ENCODE data around the gene GSAP.
"Not testable (repeated sequence)": the region's sequence is repeated elsewhere in the genome, so short reads cannot be mapped to it uniquely, and the experiment has no call there.

GSAP gene, protein sequence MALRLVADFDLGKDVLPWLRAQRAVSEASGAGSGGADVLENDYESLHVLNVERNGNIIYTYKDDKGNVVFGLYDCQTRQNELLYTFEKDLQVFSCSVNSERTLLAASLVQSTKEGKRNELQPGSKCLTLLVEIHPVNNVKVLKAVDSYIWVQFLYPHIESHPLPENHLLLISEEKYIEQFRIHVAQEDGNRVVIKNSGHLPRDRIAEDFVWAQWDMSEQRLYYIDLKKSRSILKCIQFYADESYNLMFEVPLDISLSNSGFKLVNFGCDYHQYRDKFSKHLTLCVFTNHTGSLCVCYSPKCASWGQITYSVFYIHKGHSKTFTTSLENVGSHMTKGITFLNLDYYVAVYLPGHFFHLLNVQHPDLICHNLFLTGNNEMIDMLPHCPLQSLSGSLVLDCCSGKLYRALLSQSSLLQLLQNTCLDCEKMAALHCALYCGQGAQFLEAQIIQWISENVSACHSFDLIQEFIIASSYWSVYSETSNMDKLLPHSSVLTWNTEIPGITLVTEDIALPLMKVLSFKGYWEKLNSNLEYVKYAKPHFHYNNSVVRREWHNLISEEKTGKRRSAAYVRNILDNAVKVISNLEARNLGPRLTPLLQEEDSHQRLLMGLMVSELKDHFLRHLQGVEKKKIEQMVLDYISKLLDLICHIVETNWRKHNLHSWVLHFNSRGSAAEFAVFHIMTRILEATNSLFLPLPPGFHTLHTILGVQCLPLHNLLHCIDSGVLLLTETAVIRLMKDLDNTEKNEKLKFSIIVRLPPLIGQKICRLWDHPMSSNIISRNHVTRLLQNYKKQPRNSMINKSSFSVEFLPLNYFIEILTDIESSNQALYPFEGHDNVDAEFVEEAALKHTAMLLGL

DNA sequence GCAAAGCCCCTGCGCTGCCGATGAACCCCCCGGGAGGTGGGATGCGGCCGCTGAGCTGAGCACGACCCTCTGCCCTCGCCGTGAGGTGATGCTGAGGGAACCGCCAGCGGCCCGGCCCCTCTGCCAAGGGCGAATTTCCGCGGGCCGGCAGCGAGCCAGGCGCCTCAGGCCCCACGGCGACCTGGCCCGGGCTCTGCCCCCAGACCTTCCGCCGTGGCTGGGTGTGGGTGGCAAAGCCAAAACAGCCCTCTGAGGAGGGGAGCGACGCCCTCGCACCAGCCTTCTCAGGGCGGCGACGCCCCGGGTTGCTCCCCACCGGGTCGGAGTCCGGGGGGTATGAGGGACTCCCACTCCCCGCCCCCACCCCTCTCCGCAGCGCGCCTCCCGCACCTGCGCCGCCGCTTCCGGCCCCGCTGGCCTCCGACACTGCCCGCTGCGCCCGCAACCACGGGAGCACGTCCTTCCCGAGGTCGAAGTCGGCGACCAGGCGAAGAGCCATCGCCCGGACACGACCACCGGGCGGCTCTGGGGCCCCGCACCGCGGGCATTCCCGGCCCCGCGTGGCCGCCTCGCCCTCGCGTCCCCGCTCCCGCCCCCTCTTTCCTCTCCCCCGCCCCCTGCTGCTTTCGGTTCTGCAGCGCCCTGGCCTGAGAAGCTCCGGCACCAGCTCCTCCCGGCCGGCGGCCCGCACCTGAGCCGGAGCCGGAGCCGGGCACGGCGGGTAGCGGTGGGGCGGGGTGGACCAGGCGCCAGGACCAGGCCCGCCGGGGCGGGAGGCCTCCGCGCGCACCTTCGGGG, at the start of gene GSAP:
TSS of gene GSAP (minus strand) at position 527 of the 798 bp plus-strand sequence. CDS start at position 499, 28 bp downstream.
- DNase-seq (ENCODE audit: low read depth), result no peak

- no peak for DNase-seq (ENCODE audit: low read depth)
Measured at GRCh38 chr7:77465256-77465655, 49.1 kb upstream of the GSAP start.

GRCh38 chr7:77464589-77464988, 48.4 kb upstream of the GSAP start:
- no peak for DNase-seq (ENCODE audit: low read depth)

DNA sequence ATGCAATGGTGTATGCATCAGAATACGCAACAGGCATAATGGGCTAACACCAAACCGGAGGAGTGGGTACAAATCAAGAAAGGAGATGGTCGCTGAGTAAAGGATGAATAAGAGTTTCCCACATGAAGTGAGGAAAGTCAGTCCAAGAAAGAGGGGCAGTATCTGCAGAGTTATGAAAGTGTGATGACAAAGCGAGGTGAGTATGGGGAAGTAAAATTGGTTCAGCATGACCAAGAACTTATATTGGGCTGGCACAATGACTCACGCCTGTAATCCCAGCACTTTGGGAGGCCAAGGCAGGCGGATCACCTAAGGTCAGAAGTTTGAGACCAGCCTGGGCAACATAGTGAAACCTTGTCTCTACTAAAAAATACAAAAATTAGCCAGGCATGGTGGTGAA, 47.5 kb upstream of the GSAP start:
- DNase-seq (ENCODE audit: low read depth), result not testable (repeated sequence)

DNA sequence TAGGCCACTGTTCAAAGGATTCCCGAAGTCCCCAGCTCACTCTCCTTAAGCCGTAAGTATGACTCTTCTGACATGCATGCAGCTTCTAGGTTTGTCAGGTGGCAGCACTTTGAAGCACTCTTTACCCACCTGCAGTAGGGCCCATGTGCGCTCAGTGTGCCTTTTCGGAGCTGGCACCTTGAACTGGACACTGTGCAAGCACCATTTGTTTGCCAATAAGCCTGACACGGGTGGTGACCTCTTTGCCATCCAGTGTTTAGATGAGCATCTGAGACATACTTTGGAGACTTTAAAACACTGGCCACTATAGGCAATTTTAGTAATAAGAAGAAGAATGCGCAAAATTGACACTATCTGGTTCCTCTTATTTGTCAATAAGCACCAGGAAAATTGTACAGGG, 45.7 kb upstream of the GSAP start:
- no peak for DNase-seq (ENCODE audit: low read depth)

DNA sequence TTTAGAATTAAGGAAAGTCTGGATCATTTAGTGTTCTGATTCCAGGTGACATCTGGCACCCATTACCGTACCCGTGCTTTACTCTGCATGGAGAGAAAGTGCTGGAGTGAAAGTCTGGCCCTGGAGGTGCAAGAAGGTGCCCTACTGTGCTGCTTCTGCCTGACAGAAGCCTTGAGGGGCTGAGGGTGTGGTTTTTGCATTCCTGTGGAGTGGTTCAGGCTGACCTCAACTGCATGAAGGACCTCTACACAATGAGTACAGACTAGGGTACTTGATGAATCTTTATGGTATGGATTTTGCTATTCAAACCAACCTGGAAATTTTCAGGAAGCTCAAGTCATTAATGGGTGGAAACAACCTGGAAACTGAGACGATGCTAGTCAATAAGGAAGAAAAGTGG, 45.1 kb upstream of the GSAP start:
- no peak for DNase-seq (ENCODE audit: low read depth)

DNA sequence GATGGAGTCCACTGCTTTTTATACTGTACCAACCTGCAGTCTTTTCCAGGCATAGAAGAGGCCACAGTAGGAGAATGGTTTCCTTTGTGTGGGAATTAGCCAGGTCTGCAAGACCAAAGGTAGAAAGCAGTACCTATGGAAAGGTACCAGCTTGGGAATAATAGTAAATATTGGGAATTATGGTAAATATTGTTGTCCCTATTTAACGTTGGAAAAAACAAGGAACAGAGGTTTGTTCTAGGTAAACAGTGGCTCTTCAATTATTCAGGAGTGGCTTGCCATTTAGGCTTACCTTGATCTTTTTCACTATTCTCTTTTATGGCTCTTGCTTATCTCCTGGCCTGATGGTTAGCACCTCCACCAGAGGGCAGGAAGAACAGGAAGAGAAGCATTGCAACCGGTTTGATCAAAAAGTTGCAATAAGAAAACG, 43.9 kb upstream of the GSAP start:
- no peak for DNase-seq (ENCODE audit: low read depth)

DNA sequence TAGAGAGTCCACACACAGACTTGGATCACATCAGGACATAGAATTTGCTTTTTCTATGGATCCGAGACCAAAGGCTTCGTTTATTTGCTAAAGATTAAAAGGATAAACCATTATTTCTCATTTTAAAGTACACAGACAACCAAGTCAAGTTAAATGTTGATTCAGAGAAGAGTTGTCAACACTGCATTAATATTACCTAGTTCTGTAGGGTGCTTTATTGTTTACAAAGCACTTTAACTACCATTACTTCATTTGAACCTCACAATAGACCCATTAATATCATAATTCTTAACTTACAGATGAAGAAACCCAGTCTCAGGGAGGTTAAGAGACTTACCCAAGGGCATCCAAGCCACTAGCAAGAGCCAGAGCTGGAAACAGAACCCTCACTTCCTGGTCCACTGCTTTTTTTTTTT, 43.2 kb upstream of the GSAP start:
- no peak for DNase-seq (ENCODE audit: low read depth)

DNA sequence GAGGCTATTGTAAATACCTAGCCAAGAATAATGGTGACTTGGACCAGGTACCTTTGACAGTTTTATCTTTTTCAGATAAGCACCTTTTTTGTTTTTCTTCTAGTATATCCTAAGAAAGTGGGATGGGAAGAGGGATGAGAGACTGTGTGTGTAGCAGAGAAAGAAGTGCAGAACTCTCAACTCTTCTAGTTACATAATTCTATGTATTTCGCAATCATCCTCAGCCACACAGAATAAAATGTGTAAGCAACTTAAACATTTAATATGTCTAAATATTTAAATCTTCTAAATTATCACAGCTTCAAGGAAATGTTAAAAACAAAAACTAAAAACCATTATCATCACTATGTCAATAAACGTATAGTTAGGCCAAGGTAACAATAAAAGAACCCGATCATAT, 42.6 kb upstream of the GSAP start:
- DNase-seq (ENCODE audit: low read depth), result no peak

DNA sequence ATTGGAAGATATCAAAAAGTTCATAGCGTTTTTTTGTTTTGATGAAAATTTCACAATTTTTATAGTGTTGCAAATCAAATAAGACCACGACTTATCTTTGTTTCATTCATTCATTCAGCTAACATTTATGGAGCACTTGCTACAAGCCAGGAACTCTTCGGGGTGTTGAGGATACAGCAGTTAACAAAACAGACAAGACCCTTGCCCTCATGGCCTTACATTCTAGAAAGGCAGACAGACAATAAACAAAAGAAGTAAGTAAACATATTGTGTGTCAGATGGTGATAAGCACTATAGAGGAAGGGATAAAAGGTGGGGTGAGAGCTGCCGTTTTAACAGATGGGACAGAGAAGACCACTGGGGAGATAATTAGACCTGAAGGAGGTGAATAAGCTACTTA, 41.6 kb upstream of the GSAP start:
- no peak for DNase-seq (ENCODE audit: low read depth)

- no peak for DNase-seq (ENCODE audit: low read depth)
Measured at GRCh38 chr7:77456696-77457095, 40.5 kb upstream of the GSAP start.

GRCh38 chr7:77455321-77455720, 39.2 kb upstream of the GSAP start:
- no peak for DNase-seq (ENCODE audit: low read depth)

DNA sequence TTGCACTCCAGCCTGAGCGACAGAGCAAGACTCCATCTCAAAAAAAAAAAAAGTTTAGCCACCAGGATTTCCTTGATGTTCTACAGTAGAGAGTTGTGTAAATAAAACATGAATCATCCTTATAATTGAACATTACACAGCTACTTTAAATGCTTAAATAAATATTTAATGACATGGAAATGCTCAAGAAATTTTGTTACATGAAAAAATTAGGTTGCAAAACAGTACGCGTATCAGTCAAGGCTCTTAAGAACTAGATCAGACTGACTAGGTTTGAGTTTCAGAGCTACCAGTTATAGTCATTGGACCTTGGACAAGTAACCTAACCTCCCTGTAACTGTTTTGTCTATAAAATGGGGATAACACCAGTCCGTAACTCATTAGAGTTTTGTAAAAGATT, 38.7 kb upstream of the GSAP start:
- DNase-seq (ENCODE audit: low read depth), result no peak

DNA sequence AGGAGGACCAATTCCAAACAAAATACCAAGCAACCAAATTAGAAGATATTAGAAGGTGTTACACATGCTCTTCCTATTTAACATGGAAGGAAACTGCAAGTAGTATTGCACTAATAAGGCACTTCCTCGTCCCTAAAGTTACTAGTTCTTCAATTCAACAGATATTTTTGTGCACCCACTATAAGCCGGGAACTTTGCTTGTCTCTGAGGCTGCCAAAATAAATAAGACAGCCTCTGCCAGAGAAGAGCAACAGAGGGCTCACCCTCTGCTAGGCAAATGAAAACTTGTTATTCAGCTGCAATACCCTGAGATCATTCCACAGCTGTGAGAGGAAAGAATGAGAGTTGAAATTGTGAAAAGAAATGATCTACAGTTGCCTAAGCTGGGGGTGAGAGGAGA, 37.4 kb upstream of the GSAP start:
- no peak for DNase-seq (ENCODE audit: low read depth)

GRCh38 chr7:77451950-77452349, 35.8 kb upstream of the GSAP start:
- DNase-seq (ENCODE audit: low read depth), result not testable (repeated sequence)

GRCh38 chr7:77450613-77451012, 34.5 kb upstream of the GSAP start:
- DNase-seq (ENCODE audit: low read depth), result no peak

GRCh38 chr7:77450054-77450453, 33.9 kb upstream of the GSAP start:
- DNase-seq (ENCODE audit: low read depth), result no peak

- no peak for DNase-seq (ENCODE audit: low read depth)
Measured at GRCh38 chr7:77447616-77448015, 31.5 kb upstream of the GSAP start.

DNA sequence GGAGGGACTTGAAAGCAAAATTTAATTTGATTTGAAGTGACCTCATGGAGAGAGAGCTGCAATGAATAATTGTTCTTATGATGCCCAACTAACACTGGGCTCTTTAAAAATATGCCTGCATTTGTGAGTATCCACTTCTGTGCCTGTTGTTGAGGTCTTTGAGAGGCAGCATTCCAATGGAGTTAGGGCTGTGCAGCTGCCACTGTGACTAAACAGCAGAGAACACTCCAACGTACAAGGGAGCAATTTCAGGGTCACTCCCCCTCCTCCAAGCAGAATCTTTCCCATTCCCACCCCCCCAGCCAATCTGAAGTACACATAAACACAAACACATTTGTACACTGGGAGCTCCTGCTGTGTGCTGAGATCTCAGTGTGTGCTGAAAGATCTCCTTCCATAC, 28.0 kb upstream of the GSAP start:
- DNase-seq (ENCODE audit: low read depth), result no peak

GRCh38 chr7:77443042-77443441, 26.9 kb upstream of the GSAP start:
- DNase-seq (ENCODE audit: low read depth), result no peak

GRCh38 chr7:77442636-77443035, 26.5 kb upstream of the GSAP start:
- DNase-seq (ENCODE audit: low read depth), result no peak

DNA sequence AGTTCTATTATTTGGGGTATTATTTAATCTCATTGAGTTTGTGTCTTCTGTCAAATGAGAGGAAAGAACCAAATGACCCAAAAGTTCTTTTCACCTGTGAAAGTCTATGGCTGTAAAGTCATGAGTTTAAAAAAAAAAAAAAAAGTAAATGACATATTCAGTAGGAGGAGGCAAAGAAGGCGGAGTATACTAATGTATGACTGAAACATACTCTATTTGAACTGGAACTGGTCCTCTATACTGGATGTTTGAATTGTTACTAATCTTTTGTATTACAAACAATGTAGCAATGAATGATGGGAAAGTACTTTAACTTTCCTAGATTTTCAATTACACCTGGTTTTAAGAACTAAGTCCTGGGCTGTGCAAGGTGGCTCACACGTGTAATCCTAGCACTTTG, 24.9 kb upstream of the GSAP start:
- no peak for DNase-seq (ENCODE audit: low read depth)

Data from stimulated activated CD4-positive, alpha-beta T cell treated with anti-CD3 and anti-CD28 coated beads, Interleukin-2, amount 100 ng/mL, for 4 hours (primary cell).